Measurements from ENCODE around the gene TIRAP. TPM values are rescaled to one million over a fixed set of nuclear protein-coding genes. Genes with fewer than 3 reads are reported as not detected.
A peak's percentile ranks its signal among the peaks of the same experiment; 100 is the strongest.
"Not testable (repeated sequence)": the region's sequence is repeated elsewhere in the genome, so short reads cannot be mapped to it uniquely, and the experiment has no call there.

Gene TIRAP
- total RNA-seq, 2 experiments from 2014 or later, result 14.2 to 17.0 TPM

- no peak overlapping the region for H3K27ac Mint-ChIP-seq
- no peak for DNase-seq
- ChIA-PET CTCF (interaction anchor here (1.2 kb wide), 1 partner anchor 11 kb away, joined by 3 read pairs; no protein-coding TSS in a partner anchor), POLR2A (interaction anchor here (1.0 kb wide), 1 partner anchor 11 kb away, joined by 3 read pairs; no protein-coding TSS in a partner anchor)
- H3K9me3 Mint-ChIP-seq, result no peaks in the 10 kb centered on the region
- peaks cover 7% of the 10 kb centered on the region for H3K4me1 Mint-ChIP-seq
- H3K36me3 Mint-ChIP-seq (ENCODE audit: low read depth), result peaks cover 44% of the 10 kb centered on the region
- no peak overlapping the region for H3K4me3 Mint-ChIP-seq
- no peaks in the 10 kb centered on the region for H3K27me3 Mint-ChIP-seq
These were observed 10.8 kb downstream of the TIRAP start for GRCh38 chr11:126293726-126294125.

DNA sequence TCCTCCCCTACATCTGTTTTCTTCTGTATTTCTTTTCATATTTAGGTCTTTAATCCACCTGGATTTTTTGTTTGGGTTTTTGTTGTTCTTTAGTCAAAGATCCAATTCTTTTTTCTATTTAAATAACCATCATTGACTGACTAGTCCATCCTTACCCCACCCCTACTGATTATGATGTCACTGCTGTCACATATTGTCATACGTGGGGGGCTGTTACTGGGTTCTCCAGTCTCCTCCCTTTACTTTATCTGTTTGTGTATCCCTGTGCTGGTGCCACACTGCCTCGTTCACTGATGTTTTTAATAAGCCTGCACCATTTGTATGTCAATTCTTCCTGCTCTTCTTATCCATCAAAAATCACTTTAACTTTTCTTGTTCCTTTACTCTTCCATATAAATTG, 14.1 kb downstream of the TIRAP start:
- no peak for DNase-seq
- Mint-ChIP-seq H3K9me3 (no peaks in the 10 kb centered on the region), H3K36me3 (ENCODE audit: low read depth) (peaks cover 34% of the 10 kb centered on the region), H3K4me1 (peaks cover 7% of the 10 kb centered on the region), H3K27ac (no peak overlapping the region), H3K4me3 (no peak overlapping the region), H3K27me3 (no peaks in the 10 kb centered on the region)
- POLR2A ChIA-PET, result no interaction called here
- CTCF ChIA-PET, result no interaction called here

GRCh38 chr11:126303623-126304456, 20.9 kb downstream of the TIRAP start, which contains the start of gene DCPS:
Gene DCPS, plus strand, starts transcription at chr11:126304060. Its CDS starts 21 bp downstream, at chr11:126304081.
- no peaks in the 10 kb centered on the region for H3K9me3 Mint-ChIP-seq
- peaks cover 36% of the 10 kb centered on the region for H3K36me3 Mint-ChIP-seq (ENCODE audit: low read depth)
- H3K27me3 Mint-ChIP-seq, result no peaks in the 10 kb centered on the region
- peak within 1 kb of the TSS; percentile 77 for H3K4me3 Mint-ChIP-seq
- DNase-seq, result peak; percentile 90
- H3K27ac Mint-ChIP-seq, result peak within 1 kb of the TSS; percentile 75
- peaks cover 30% of the 10 kb centered on the region for H3K4me1 Mint-ChIP-seq
- CTCF ChIA-PET, result interaction anchor here (0.6 to 2.6 kb wide), 6 partner anchors 10 to 177 kb away, joined by 3 to 17 read pairs (median 3); no protein-coding TSS in a partner anchor
- POLR2A ChIA-PET, result interaction anchor here (0.7 to 3.4 kb wide), 15 partner anchors 12 to 416 kb away, joined by 3 to 23 read pairs (median 5); partner anchors contain the start of genes FOXRED1, HYLS1, SRPRA and ST3GAL4

DNA sequence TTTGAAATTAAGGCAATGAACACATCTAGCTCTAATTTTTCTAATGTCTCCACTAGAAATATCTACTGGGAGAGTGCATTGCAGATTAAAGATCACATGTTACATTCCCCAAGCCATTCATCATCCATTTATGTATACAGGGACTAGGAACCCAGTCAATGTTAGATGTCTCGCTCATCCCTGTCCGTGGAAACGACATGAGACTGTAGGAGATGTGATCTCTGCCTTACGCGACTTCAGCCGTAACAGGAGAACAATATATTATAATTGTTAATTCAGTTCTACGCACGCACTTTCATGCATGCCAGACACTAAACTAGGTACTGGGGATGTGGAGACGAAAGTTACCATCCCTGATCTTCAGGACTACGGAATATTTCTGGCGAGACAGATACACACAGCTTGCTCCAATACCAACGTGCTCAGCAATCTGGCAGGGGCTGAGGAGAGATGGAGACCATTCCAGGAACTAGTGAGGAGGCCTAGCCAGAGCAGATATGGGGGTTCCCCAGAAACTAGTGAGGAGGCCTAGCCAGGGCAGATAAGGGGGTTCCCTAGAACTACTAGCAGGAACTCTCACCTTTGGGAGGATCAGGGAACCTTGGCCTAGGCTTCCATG, 21.7 kb downstream of the TIRAP start:
- Mint-ChIP-seq H3K36me3 (ENCODE audit: low read depth) (peaks cover 36% of the 10 kb centered on the region), H3K9me3 (no peaks in the 10 kb centered on the region), H3K4me1 (peaks cover 30% of the 10 kb centered on the region), H3K4me3 (peak overlapping the region; percentile 77), H3K27ac (peak overlapping the region; percentile 75), H3K27me3 (no peaks in the 10 kb centered on the region)
- DNase-seq, result no peak
- ChIA-PET CTCF (interaction anchor here (0.6 to 2.6 kb wide), 8 partner anchors 9 to 1770 kb away, joined by 3 to 17 read pairs (median 3); no protein-coding TSS in a partner anchor), POLR2A (interaction anchor here (0.7 to 3.4 kb wide), 13 partner anchors 14 to 176 kb away, joined by 3 to 23 read pairs (median 6); partner anchors contain the start of genes FOXRED1, SRPRA, ST3GAL4 and TIRAP)

- no peaks in the 10 kb centered on the region for H3K27me3 Mint-ChIP-seq
- peaks cover 34% of the 10 kb centered on the region for H3K4me1 Mint-ChIP-seq
- ChIA-PET CTCF (interaction anchor here (0.7 to 2.6 kb wide), 5 partner anchors 10 to 483 kb away, joined by 3 to 17 read pairs (median 3); no protein-coding TSS in a partner anchor), POLR2A (interaction anchor here (0.8 to 3.4 kb wide), 4 partner anchors 13 to 418 kb away, joined by 3 to 23 read pairs (median 3); partner anchors contain the start of genes HYLS1 and ST3GAL4)
- peaks cover 45% of the 10 kb centered on the region for H3K36me3 Mint-ChIP-seq (ENCODE audit: low read depth)
- DNase-seq, result peak; percentile 35
- H3K9me3 Mint-ChIP-seq, result no peaks in the 10 kb centered on the region
- H3K27ac Mint-ChIP-seq, result peak overlapping the region; percentile 60
- peak overlapping the region; percentile 58 for H3K4me3 Mint-ChIP-seq
These were observed 22.8 kb downstream of the TIRAP start for GRCh38 chr11:126305699-126306098.

- ChIA-PET CTCF (interaction anchor here (0.7 to 3.4 kb wide), 3 partner anchors 11 to 173 kb away, joined by 4 to 9 read pairs (median 6); no protein-coding TSS in a partner anchor), POLR2A (interaction anchor here (0.5 to 0.6 kb wide), 3 partner anchors 9 to 48 kb away, joined by 3 read pairs; no protein-coding TSS in a partner anchor)
- Mint-ChIP-seq H3K27ac (no peak overlapping the region), H3K9me3 (no peaks in the 10 kb centered on the region), H3K27me3 (no peaks in the 10 kb centered on the region), H3K4me3 (no peak overlapping the region), H3K36me3 (ENCODE audit: low read depth) (peaks cover 50% of the 10 kb centered on the region), H3K4me1 (peaks cover 35% of the 10 kb centered on the region)
- no peak for DNase-seq
These were observed 24.8 kb downstream of the TIRAP start for GRCh38 chr11:126307706-126308105.

DNA sequence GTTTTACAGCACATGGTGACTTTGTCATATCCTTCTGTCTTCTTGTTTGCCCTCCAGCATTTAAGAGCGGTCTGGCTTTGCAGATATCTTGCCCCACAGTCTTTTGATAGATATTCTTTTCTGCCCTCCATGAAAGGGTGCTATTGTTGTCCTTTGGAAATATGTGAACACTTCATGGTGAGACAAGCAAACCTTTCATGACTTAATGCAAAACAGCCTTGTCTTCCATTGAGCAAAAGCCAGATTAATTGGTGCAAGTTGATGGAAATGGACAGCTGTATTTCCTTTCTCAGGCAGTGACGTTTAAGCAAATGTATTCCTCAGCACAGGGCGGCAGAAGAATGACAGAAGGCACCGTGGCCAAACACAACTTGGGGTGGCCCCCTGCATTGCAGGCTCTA, 25.4 kb downstream of the TIRAP start:
- H3K4me1 Mint-ChIP-seq, result peaks cover 31% of the 10 kb centered on the region

DNA sequence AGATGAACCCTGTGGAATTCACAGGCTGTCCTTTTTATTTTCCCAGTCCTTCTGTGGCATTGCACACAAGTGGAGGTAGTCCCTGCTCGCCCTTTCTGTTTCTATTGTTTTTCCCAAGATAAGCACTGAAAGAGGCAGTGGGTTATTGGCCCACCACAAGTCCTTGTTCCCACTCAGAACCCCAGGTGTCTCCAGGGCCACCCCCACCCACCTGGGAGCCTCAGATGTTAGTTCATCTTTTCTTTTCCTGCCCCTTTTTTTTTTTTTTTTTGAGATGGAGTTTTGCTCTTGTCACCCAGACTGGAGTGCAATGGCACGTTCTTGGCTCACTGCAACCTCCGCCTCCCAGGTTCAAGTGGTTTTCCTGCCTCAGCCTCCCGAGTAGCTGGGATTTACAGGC, 25.9 kb downstream of the TIRAP start:
- H3K4me3 Mint-ChIP-seq, DNase-seq, H3K9me3 Mint-ChIP-seq, H3K27ac Mint-ChIP-seq, POLR2A ChIA-PET, H3K27me3 Mint-ChIP-seq: not testable (repeated sequence)
- Mint-ChIP-seq H3K36me3 (ENCODE audit: low read depth) (peaks cover 51% of the 10 kb centered on the region), H3K4me1 (peaks cover 30% of the 10 kb centered on the region)
- CTCF ChIA-PET, result interaction anchor here (3.4 kb wide), 1 partner anchor 10 kb away, joined by 9 read pairs; no protein-coding TSS in a partner anchor

More for the DNA sequence above, 25.4 kb downstream of the TIRAP start:
- Mint-ChIP-seq H3K36me3 (ENCODE audit: low read depth) (peaks cover 49% of the 10 kb centered on the region), H3K27ac (no peak overlapping the region), H3K4me3 (no peak overlapping the region), H3K27me3 (no peaks in the 10 kb centered on the region), H3K9me3 (no peaks in the 10 kb centered on the region)
- POLR2A ChIA-PET, result interaction anchor here (0.6 kb wide), 1 partner anchor 26 kb away, joined by 3 read pairs; no protein-coding TSS in a partner anchor
- no peak for DNase-seq
- CTCF ChIA-PET, result interaction anchor here (0.7 to 3.4 kb wide), 2 partner anchors 10 to 173 kb away, joined by 4 to 9 read pairs; no protein-coding TSS in a partner anchor

DNA sequence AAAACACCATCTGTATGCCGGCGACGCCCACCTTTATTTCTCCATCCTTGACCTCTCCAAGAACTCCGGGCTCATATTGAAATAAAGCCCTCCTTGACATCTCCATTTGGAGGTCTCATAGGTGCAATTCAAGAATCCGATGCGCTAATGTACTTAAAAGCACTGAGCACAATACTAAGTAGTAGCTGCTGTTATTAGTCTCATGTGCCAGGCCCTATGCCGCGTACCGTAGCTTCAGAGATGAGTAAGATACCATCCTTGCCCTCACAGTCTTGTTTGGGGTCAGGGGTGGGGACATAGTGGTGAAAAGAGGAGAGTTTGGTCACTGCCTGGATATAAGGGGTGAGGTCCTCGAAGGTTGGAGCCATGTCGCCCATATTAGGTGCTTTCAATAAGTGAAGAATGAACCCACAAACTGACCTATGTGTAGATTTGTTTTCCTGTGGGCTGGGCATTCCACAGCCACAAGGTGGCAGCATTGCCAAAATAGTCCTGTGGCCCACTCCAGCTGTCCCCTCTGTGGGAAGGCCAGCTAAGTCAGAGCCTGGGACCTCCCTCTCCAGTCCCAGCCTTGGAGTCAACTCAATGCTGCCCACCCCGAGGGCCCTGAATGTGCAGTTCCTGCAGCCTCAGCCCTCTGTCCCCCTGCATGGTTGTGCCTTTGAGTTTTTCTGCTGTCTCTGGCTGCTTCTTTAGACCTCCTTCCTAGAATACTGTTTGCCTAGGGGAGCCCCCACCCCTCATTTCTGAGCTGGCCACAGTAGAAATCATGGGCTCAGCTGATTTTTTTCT, 27.5 kb downstream of the TIRAP start:
- Mint-ChIP-seq H3K27ac (no peak overlapping the region), H3K36me3 (ENCODE audit: low read depth) (peaks cover 51% of the 10 kb centered on the region), H3K9me3 (no peaks in the 10 kb centered on the region), H3K27me3 (no peaks in the 10 kb centered on the region), H3K4me1 (peaks cover 27% of the 10 kb centered on the region), H3K4me3 (no peak overlapping the region)
- peak; percentile 65 for DNase-seq
- ChIA-PET POLR2A (interaction anchor here (1.7 kb wide), 1 partner anchor 170 kb away, joined by 4 read pairs; no protein-coding TSS in a partner anchor), CTCF (interaction anchor here (0.9 to 4.0 kb wide), 15 partner anchors 9 to 175 kb away, joined by 3 to 57 read pairs (median 4); partner anchors contain the start of gene ST3GAL4)

DNA sequence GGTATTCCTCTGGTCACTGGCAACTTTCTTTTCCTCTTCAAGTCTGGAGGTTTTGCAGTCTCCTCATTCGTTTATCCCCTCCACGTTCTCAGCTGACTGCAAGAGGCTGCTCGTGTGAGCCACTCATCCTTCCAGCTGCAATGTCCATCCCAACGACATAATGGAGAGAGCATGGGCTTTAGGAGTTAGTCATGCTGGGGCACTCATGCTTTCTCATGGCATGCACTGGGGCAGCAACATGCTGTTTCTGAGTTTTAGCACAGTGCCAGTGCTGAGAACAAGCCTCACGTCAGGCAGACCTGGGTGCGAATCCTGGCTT, 28.1 kb downstream of the TIRAP start:
- DNase-seq, result no peak
- POLR2A ChIA-PET, result interaction anchor here (1.7 kb wide), 1 partner anchor 170 kb away, joined by 4 read pairs; no protein-coding TSS in a partner anchor
- H3K27ac Mint-ChIP-seq, result no peak overlapping the region
- no peaks in the 10 kb centered on the region for H3K27me3 Mint-ChIP-seq
- H3K4me3 Mint-ChIP-seq, result no peak overlapping the region
- no peaks in the 10 kb centered on the region for H3K9me3 Mint-ChIP-seq
- H3K36me3 Mint-ChIP-seq (ENCODE audit: low read depth), result peaks cover 52% of the 10 kb centered on the region
- CTCF ChIA-PET, result interaction anchor here (1.0 to 4.0 kb wide), 14 partner anchors 8 to 175 kb away, joined by 3 to 57 read pairs (median 4); partner anchors contain the start of genes ST3GAL4 and TIRAP
- peaks cover 22% of the 10 kb centered on the region for H3K4me1 Mint-ChIP-seq

DNA sequence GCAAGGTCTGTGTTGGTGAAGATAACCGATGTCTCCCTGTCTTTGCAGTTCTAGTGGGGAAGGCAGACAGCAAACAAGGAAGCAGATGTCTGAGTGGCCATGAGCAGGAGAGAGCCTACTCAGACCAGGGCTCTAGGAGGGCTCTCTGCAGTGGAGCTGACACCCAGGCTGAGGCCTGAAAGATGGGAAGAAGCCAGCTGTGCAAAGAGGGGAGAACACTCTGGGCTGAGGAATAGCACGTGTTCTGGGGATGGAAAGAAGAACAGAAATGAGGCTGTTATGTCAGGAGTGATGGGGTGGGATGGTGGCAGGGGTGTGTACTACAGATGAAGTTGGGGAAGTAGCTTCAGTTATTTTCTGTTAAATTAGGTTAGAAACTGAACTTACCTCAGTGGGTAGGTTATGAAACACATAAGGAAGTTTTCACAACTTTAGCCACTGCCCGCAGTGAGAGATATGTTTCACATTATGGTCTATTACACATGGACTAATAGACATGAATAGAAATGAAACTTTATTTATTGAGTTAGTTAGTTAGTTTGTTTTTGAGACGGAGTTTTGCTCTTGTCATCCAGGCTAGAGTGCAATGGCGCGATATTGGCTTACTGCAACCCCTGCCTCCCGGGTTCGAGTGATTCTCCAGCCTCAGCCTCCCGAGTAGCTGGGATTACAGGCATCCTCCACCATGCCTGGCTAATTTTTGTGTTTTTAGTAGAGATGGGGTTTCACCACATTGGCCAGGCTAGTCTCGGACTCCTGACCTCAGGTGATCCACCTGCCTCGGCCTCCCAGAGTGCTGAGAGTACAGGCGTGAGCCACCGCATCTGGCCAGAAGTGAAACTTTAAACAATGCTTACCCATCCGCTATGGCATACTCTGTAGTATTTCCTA, 28.8 kb downstream of the TIRAP start:
- POLR2A ChIA-PET, result no interaction called here
- DNase-seq, result no peak
- H3K27ac Mint-ChIP-seq, result no peak overlapping the region
- peaks cover 55% of the 10 kb centered on the region for H3K36me3 Mint-ChIP-seq (ENCODE audit: low read depth)
- CTCF ChIA-PET, result interaction anchor here (1.0 to 4.0 kb wide), 13 partner anchors 8 to 170 kb away, joined by 3 to 57 read pairs (median 4); partner anchors contain the start of genes ST3GAL4 and TIRAP
- H3K4me3 Mint-ChIP-seq, result no peak overlapping the region
- no peaks in the 10 kb centered on the region for H3K9me3 Mint-ChIP-seq
- peaks cover 22% of the 10 kb centered on the region for H3K4me1 Mint-ChIP-seq
- no peaks in the 10 kb centered on the region for H3K27me3 Mint-ChIP-seq
